GM23338 (cell line): Measurements from ENCODE around the gene CWC15.

ENCODE experiments used
- CTCF ChIP-seq, 2 experiments: fragments of 200-600 bp in 1 of 2; sonication (generic) in 1 of 2; conservative IDR thresholded peaks; 2 replicates each; pipeline versions ENCODE4 v1.5.1 to v1.6.1; 2016 to 2017; ENCODE audit warnings: antibody characterized with exemption in 2 of 2, low read depth in 2 of 2, mild to moderate bottlenecking in 2 of 2, moderate library complexity in 1 of 2
- EZH2 ChIP-seq: fragments of 200-600 bp; sonication (generic); IDR thresholded peaks from one replicate; pipeline ENCODE4 v1.8.0; 2017; ENCODE audit warnings: antibody characterized with exemption, mild to moderate bottlenecking, low read depth; ENCODE audit not compliant: unreplicated experiment
- EZH2phosphoT487 ChIP-seq: fragments of 200-600 bp; sonication (generic); IDR thresholded peaks from one replicate; pipeline ENCODE4 v1.8.1; 2018; ENCODE audit warnings: antibody characterized with exemption; ENCODE audit not compliant: unreplicated experiment
- JUNB ChIP-seq: IDR thresholded peaks from one replicate; pipeline ENCODE4 v1.6.1; 2016; ENCODE audit warnings: antibody characterized with exemption; ENCODE audit not compliant: unreplicated experiment
- REST ChIP-seq: IDR thresholded peaks from one replicate; pipeline ENCODE4 v1.6.1; 2018; ENCODE audit warnings: antibody characterized with exemption; ENCODE audit not compliant: unreplicated experiment

DNA sequence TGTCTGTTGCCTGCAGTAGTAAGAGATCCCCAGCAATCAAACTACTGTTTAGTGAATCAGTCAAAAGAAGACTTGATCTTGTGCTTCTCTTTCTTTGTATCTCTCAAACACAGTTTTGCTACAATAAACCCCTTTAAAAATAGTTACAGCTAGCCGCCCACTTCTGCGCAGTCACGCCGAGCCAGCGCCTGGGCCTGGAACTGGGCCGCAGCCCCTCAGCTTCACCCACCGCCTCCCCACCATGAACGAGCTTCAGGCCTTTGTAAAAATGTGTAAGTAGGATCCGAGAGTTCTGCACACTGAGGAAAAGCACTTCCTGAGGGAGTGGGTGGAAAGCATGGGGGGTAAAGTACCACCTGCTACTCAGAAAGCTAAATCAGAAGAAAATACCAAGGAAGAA lies 60.5 kb downstream of the CWC15 start:
- no peak for TF ChIP-seq CTCF (conservative IDR thresholded peaks at IDR 0.05; ENCODE audit: low read depth in 2 of 2)
- no peak for TF ChIP-seq REST
- no peak for TF ChIP-seq EZH2
- no peak for TF ChIP-seq JUNB
- no peak for TF ChIP-seq EZH2phosphoT487
